Muscle of back (tissue), 13 donors: ENCODE results near the gene MAK. TPM values are rescaled to one million over a fixed set of nuclear protein-coding genes. Genes with fewer than 3 reads are reported as not detected.
"Not testable (repeated sequence)": the region's sequence is repeated elsewhere in the genome, so short reads cannot be mapped to it uniquely, and the experiment has no call there.

Experiments
- DNase-seq, 3 donors: peaks; one replicate each; pipeline versions ENCODE4 v3.0.0 to v3.0.0-alpha.2; 2013
- long read RNA-seq, 9 donors: transcript quantifications; one replicate each; lab custom pipeline, GENCODE V29; 2026
- polyA plus RNA-seq, 10 donors: library from polyadenylated mRNA; unstranded; fragments of 120-200 nt; gene quantifications; one replicate each; pipeline ENCODE4 v1.2.1, GENCODE V29; 2013; ENCODE audit not compliant: insufficient read length in 10 of 10

The MAK gene
- 1 to 10 TPM in 1 of 10 donors, under 1 TPM in 9; 0.13 to 1.1 (median 0.28) TPM for polyA plus RNA-seq
- long read RNA-seq, donor 1 = 0 reads
- long read RNA-seq, donor 2 = 0 reads
- long read RNA-seq, donor 3 = 0 reads
- long read RNA-seq, donor 4 = 0 reads
- long read RNA-seq, donor 5 = 0 reads
- long read RNA-seq, donor 6 = 0 reads
- long read RNA-seq, donor 7 = 0 reads
- long read RNA-seq, donor 8 = 0 reads
- long read RNA-seq, donor 9 = 0 reads

- DNase-seq = peak; percentile 67 to 93 (median 84)
Measured at GRCh38 chr6:10837995-10838793, at the start of gene MAK. TSS of gene MAK (minus strand) at chr6:10838539. CDS start at chr6:10830648, 7,891 bp downstream.

GRCh38 chr6:10886691-10887502, 48.6 kb upstream of the MAK start, which contains the start of gene SYCP2L:
TSS of gene SYCP2L (plus strand) at chr6:10887052. CDS start at chr6:10887127, 75 bp downstream.
- peak; percentile 34 to 78 (median 42) for DNase-seq

DNA sequence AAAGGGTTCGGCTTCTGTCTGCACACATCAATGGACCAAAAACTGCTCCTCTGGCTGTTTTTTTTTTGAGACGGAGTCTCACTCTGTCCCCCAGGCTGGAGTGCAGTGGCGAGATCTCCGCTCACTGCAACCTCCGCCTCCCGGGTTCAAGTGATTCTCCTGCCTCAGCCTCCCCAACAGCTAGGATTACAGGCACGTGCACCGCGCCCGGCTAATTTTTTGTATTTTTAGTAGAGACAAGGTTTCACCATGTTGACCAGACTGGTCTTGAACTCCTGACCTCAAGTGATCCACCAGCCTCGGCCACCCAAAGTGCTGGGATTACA, 48.0 kb upstream of the MAK start:
- not testable (repeated sequence) for DNase-seq

DNA sequence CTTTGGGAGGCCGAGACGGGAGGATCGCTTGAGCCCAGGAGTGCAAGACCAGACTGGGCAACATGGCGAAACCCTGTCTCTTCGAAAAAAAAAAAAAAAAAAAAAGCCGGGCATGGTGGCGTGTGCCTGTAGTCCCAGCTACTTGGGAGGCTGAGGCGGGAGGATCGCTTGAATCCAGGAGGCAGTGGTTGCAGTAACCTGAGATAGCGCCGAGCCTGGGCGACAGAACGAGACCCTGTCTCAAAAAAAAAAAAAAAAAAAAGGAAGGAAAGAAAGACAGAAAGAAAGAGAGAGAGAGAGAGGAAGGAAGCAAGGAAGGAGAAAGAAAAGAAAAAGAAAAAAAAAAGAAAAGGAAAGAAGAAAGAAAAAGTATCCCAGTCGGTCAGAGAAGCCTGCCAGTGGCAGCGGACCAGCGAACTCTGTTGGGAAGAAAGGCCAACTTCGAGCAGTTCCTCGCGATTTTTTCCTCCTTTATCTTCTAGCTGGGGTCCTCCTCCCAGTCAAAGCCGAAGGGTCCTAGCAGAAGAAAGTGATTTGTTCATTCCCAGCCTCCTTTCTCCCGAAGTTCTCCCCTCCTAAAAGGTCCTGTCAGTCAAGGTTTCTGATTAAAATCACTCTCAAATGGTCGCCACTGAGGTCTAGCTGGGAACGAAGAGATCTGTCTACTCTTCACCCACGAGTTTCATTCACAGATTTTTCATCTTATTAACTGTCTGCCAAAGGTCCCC, 46.1 kb upstream of the MAK start:
- no peak for DNase-seq

DNA sequence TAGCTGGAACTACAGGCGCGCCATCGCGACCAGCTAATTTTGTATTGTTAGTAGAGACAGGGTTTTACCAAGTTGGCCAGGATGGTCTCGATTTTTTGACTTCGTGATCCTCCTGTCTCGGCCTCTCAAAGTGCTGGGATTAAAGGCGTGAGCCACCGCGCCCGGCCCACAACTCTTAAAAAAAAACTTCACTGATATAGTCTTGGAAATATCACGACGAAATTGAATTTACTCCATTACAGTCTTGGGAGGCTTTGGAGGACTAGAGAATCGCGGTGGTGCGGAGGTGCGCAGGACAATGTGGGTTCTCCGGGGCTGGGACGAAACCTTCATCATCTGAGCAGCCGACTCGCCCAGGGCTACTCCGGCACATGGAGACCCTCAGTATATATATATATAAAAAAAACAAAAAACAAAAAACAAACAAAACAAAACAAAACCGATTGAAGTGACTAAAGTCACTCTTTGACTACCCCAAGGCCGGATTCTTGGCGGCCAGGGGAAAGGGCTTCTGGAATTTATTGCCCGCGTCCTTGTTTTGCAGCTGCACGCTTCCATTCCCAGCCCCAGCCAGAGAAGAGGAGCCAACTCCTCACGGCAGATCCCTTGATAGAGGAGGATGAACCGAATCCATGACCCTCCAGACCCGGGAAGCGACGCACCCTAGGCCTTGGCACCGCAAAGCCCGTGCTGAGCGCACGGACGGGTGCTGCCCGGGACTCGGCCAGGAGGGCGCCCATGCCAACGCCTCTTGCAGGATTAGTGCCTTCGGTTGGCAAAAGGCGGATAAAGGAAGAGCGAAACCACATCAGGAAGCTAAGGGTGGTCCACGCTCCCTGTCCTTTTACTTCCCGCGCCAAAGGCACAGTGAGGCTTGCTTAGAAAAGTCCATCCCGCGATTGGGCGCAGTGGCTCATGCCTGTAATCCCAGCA, 45.2 kb upstream of the MAK start:
- peak in 1 of 3 donors; percentile 37 for DNase-seq

DNA sequence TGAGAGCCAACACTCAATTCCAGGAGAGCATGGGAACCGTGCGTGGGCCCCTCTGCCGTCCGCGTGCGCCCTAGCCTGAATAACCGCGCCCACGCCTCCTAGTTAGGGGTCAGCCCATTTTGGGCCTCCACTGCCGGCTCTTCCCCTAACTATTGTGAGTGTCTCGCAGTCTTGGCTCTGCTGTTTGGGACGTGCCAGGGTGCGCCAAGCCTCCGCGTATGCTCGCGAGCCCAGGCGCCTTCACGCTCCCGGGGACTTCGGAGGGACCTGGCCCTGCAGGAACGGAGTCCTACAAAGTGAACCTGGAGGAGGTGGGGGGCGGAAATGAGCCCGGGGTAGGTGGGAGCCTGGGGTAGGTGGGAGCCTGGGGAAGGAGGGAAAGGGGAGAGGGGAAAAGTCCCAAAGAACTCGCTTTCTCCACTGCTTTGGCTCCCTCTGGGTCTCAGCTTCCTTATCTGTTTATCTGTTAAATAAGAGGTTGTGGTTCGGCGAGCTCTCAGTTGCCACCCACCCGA, 44.4 kb upstream of the MAK start:
- peak in 1 of 3 donors; percentile 44 for DNase-seq

DNA sequence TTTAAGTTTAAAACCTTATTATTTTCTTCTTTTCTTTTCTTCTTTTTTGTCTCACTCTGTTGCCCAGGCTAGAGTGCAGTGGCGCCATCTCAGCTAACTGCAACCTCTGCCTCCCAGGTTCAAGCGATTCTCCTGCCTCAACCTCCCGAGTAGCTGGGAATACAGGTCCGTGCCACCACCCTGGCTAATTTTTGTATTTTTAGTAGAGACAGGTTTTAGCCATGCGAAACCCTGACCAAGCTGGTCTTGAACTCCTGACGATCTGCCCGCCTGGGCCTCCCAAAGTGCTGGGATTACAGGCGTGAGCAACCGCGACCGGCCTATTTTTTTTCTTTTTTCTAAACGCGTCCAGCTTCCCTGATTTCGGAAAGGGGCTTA, 43.9 kb upstream of the MAK start:
- not testable (repeated sequence) for DNase-seq

DNA sequence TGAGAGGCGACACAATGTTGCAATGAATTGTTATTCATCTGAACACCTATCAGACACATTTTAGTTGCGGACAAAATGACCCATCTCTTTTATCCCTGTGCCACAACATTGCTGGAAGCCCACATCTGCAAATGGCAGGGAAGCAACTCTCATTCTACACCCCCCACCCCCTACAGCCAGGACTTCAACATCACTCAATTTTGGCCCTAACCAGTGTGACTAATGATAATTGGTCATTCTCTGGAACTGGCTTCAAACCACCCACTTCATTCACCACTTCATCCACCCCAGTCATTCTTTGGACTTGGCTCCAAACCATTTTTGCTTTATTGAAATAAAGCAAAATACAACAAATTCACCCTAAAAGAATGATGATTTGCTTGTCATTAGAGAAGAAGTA, 42.0 kb upstream of the MAK start:
- no peak for DNase-seq

DNA sequence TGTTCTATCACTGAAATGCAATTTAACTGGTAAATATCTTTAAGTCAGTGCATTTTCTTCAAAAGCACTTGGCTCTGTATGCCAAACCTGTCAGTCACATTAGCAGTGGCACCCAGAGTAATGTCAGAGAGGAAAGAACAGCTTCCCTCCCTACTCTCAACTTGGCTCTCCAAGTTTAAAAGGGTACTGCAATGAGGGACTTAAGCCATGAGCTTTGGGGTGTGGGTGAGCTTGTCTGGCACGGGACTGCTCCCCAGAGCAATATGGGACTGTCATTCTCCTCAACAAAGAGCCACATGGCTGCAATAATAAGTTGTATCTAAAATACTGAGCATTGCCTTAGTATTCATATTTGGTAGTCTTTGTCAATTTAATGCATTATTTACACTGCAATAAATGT, 39.5 kb upstream of the MAK start:
- DNase-seq = no peak

GRCh38 chr6:10877012-10877411, 38.7 kb upstream of the MAK start:
- DNase-seq = no peak

- DNase-seq = no peak
Measured at GRCh38 chr6:10875026-10875425, 36.7 kb upstream of the MAK start.

DNA sequence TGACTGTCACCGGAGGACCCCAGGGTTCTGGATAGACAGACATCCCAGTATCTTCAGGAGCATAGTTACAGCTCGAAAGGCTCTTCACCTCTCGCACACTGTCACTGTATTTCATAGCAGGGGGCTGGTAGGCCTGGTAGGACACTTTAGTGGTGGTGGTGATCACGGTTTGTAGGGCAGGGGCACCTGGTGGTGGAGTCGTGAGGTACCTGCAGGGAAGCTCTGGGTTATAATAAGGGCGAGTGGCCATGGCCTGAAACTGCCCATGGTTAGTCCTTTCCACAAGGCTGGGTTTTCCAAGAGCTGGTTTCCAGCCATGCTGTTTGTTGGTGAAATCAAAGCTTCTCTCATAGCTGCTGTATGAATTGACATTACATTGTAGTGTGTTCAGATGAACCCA, 35.9 kb upstream of the MAK start:
- no peak for DNase-seq

DNA sequence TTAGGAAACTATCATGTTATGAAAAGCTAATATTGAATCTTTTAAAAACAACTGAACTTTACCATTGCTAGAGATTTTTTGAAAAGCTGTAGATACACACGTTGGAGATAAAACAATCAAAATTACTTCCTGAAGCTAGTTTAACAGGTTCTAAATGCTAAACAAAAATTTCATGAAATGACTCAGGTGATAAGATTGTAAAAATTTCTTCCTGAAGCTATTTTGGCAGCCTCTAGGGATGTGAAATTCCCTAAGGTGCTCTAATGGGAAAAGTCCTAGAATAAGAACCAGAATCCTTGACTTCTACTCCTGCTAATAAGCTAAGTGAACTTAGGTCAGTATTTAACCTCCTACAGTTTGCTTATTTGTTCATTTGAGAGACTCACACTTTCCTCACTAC, 35.0 kb upstream of the MAK start:
- no peak for DNase-seq

- no peak for DNase-seq
Measured at GRCh38 chr6:10867952-10868351, 29.6 kb upstream of the MAK start.

DNA sequence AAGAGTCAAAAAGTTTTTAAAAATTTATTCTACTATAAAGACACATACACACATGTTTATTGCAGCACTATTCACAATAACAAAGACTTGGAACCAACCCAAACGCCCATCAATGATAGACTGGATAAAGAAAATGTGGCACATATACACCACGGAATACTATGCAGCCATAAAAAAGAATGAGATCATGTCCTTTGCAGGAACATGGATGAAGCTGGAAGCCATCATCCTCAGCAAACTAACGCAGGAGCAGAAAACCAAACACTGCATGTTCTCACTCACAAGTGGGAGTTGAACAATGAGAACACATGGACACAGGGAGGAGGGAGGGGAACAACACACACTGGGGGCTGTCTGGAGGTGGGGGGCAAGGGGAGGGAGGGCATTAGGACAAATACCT, 28.4 kb upstream of the MAK start:
- DNase-seq = not testable (repeated sequence)

GRCh38 chr6:10863031-10863430, 24.7 kb upstream of the MAK start:
- DNase-seq = not testable (repeated sequence)

GRCh38 chr6:10862361-10862760, 24.0 kb upstream of the MAK start:
- no peak for DNase-seq

DNA sequence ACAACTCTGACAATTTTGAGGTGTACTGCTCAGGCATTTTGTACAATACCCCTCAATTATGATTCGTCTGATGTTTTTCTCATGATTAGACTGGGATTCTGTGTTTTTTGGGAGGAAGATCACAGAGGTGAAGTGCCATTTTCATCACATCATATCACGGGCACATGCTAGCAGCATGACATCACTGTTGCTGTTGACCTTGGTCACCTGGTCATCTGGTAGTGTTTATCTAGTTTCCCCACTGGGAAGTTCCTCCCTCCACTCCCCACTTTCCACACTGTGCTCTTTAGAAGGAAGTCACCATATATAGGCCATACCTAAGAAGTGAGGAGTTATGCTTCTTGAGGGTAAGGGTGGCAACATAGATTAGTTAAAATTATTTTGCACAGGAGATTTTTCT, 22.7 kb upstream of the MAK start:
- no peak for DNase-seq

- no peak for DNase-seq
Measured at GRCh38 chr6:10857259-10857658, 18.9 kb upstream of the MAK start.

DNA sequence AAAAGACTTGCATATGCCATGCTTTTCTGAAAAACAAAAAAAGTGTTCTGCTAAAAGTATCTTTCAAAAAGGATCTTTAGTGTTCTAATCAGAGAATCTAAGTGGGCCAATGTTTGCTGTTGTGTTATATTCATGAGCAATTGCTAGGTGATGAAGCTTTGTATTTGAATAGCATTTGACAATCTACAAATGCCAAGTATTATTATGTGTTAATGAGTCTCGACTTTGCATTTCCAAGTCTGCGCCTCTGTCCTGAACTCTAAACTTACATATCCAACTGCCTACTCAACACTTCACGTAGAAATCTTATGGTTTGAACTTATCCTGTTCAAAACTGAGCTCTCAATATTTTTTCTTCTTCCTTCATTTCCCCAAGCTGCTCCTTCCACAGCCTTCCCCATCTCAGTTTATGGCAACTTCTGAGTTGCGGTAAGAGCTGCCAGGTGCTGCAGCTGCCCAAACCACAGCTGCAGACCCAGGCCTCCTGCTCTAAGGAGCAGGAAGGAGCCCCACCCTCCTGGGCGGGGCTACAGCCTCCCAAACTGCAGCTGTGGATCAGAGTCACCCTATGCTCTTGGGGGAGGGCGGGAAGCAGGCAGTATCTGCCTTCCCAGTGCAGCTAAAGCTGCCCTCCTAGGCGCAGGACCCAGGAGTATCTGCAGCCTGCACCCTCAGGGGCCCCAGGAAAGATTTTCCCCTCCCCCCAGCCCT, 16.7 kb upstream of the MAK start:
- DNase-seq = no peak
